Heart left ventricle (tissue), 13 donors: ENCODE results near the gene APC.

Experiments
- POLR2A ChIP-seq, 2 donors: fragments of 450-650 bp; IDR thresholded peaks; one replicate each; pipeline ENCODE4 v1.6.1; 2017; ENCODE audit warnings: antibody characterized with exemption in 2 of 2, mild to moderate bottlenecking in 2 of 2, moderate library complexity in 2 of 2
- TF ChIP-seq, protein P1 (sequence below), 12 donors: fragments of 200-600 bp; sonication (generic) in 4 of 12; IDR thresholded peaks; one replicate each; pipeline versions ENCODE4 v1.5.0 to v1.8.0; 2018 to 2022; ENCODE audit warnings: antibody characterized with exemption in 12 of 12, mild to moderate bottlenecking in 5 of 12
- donor health status: ischemic (EF 13 %, LVEDD 7.1; RV severe dilation, severe dysfunction).
- donor health status: DM: no; HTN: yes; CAD: no.
- donor health status: DM: no; HTN: no; CAD: no.
- donor health status: ischemic (EF 25% LVEDD 6.9; RV normal size, moderate dysfunction).
- donor health status: ischemic (EF 25% LVEDD 5.7; RV mildly dilated, moderate dysfunction).
- donor health status: ischemic (EF 35%, LVEDD 5.7; RV mildly dilated, moderate dysfunction).
- donor health status: nonischemic (EF 11% LVEDD 7.7; RV severe dilation, severe dysfunction).
- donor health status: DM: yes; HTN: yes; CAD: no.
- donor health status: PGD.
- donor health status: ischemic (EF 29% LVEDD 5.4; RV normal size, mild dysfunction).
- donor health status: nonischemic (EF 23%, LVEDD 6.1; RV moderate dilation, normal function).

DNA sequence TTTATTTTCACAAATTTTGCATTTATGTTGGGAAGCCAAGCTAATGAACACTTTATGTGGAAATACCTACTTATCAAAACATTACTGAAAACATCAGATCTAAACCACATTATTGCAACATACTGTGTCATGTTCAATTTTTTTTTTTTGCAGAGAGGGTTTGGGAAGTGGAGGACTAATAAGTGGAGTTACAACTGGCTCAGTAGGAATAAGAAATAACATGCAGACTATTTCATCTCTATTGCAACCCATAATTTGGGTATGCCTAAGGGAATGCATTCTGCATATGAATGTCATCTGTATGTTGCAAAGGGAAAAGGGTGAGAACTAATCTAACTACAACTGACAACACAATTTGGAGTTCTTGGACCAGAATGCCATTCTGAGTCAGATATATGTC lies 41.8 kb downstream of the APC start:
- TF ChIP-seq, protein P1, sequence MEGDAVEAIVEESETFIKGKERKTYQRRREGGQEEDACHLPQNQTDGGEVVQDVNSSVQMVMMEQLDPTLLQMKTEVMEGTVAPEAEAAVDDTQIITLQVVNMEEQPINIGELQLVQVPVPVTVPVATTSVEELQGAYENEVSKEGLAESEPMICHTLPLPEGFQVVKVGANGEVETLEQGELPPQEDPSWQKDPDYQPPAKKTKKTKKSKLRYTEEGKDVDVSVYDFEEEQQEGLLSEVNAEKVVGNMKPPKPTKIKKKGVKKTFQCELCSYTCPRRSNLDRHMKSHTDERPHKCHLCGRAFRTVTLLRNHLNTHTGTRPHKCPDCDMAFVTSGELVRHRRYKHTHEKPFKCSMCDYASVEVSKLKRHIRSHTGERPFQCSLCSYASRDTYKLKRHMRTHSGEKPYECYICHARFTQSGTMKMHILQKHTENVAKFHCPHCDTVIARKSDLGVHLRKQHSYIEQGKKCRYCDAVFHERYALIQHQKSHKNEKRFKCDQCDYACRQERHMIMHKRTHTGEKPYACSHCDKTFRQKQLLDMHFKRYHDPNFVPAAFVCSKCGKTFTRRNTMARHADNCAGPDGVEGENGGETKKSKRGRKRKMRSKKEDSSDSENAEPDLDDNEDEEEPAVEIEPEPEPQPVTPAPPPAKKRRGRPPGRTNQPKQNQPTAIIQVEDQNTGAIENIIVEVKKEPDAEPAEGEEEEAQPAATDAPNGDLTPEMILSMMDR (IDR thresholded peaks at IDR 0.05) = no peak
- TF ChIP-seq POLR2A (IDR thresholded peaks at IDR 0.05) = no peak
